Stomach (tissue), 9 donors: ENCODE results near the gene PEAK3. TPM values are rescaled to one million over a fixed set of nuclear protein-coding genes. Genes with fewer than 3 reads are reported as not detected.

Experiments
- DNase-seq, 2 donors: peaks; one replicate each; pipeline versions ENCODE4 v3.0.0 to v3.0.0-alpha.2; 2013 to 2019
- H3K27ac ChIP-seq, 5 donors: fragments of 200-600 bp in 4 of 5; sonication (generic) in 4 of 5; one replicate each; pipeline ENCODE4 v1.5.1; 2013 to 2019; ENCODE audit warnings: mild to moderate bottlenecking in 1 of 5, moderate library complexity in 1 of 5
- H3K27me3 ChIP-seq, 3 donors: fragments of 200-600 bp; sonication (generic); one replicate each; pipeline ENCODE4 v1.5.1; 2017 to 2019; ENCODE audit warnings: mixed run types in 1 of 3
- H3K36me3 ChIP-seq, 4 donors: fragments of 200-600 bp; sonication (generic); 1 replicate in 3 of 4; 2 replicates in 1 of 4; pipeline ENCODE4 v1.5.1; 2016 to 2019
- H3K4me1 ChIP-seq, 4 donors: fragments of 200-600 bp; sonication (generic); one replicate each; pipeline ENCODE4 v1.5.1; 2016 to 2019
- H3K4me3 ChIP-seq, 4 donors: fragments of 200-600 bp; sonication (generic) in 3 of 4; one replicate each; pipeline ENCODE4 v1.5.1; 2016 to 2019; ENCODE audit warnings: mild to moderate bottlenecking in 1 of 4
- H3K9me3 ChIP-seq, 4 donors: fragments of 200-600 bp; sonication (generic); one replicate each; pipeline ENCODE4 v1.5.1; 2016 to 2019
- CTCF ChIP-seq, 7 experiments: fragments of 450-650 bp in 4 of 7; fragments of 200-600 bp in 3 of 7; sonication (generic) in 3 of 7; IDR thresholded peaks; one replicate each; pipeline ENCODE4 v1.5.1; 2016 to 2019; ENCODE audit warnings: antibody characterized with exemption in 7 of 7, control low read depth in 2 of 7, mild to moderate bottlenecking in 1 of 7
- EP300 ChIP-seq: sonication (generic); formaldehyde crosslinking; IDR thresholded peaks from one replicate; pipeline ENCODE4 v1.6.1; 2017; ENCODE audit warnings: antibody characterized with exemption
- POLR2A ChIP-seq, 4 donors: fragments of 450-650 bp; IDR thresholded peaks; one replicate each; pipeline ENCODE4 v1.6.1; 2016; ENCODE audit warnings: antibody characterized with exemption in 4 of 4, control low read depth in 2 of 4, mild to moderate bottlenecking in 1 of 4, moderate library complexity in 1 of 4
- POLR2AphosphoS5 ChIP-seq, 3 donors: sonication (generic); formaldehyde crosslinking; IDR thresholded peaks; one replicate each; pipeline ENCODE4 v1.6.1; 2016; ENCODE audit warnings: antibody characterized with exemption in 3 of 3
- WGBS, 5 donors: extraction: QIAGEN DNeasy Blood & Tissue Kit in 3 of 5; methylation state at CpG; one replicate each; pipeline versions ENCODE4 v1.1.5 to v1.1.7; 2013 to 2018; 5-methylcytosine and 5-hydroxymethylcytosine counted together
- intact Hi-C: fragments of 100-400 bp; cut with DNase I; formaldehyde crosslinking; loops from one replicate; pipeline ENCODE4 v1.15.1; 2023; ENCODE audit warnings: low total_unique reads
- polyA plus RNA-seq, 3 donors: library from polyadenylated mRNA; stranded (reverse); fragments of 200-250 nt; gene quantifications; one replicate each; pipeline ENCODE4 v1.2.3, GENCODE V29; 2013
- total RNA-seq, 5 donors: library from RNA; depleted of rRNA; stranded (reverse); fragments of >200 nt; gene quantifications; one replicate each; pipeline versions ENCODE4 v1.1.0 to v1.2.3, GENCODE V29; 2014 to 2016
- donor health status: healthy with polysubstance abuse.
- donor health status: Bipolar disorder and iron deficiency.
- donor health status: healthy.

Gene PEAK3
- total and polyA plus RNA-seq, 8 donors, result 0.15 to 1.4 (median 0.59) TPM; not detected in 4

- Histone ChIP-seq H3K27me3 (peaks cover 7 to 92% (median 63%) of the 10 kb centered on the region in 3 donors), H3K4me3 (peak overlapping the region in 2 of 4 donors; percentile 16 to 19), H3K4me1 (peaks cover 0 to 17% (median 11%) of the 10 kb centered on the region in 4 donors), H3K36me3 (no peaks in the 10 kb centered on the region), H3K9me3 (no peaks in the 10 kb centered on the region), H3K27ac (no peak overlapping the region)
- no peak for DNase-seq
- TF ChIP-seq CTCF (IDR thresholded peaks at IDR 0.05), result no peak
- TF ChIP-seq EP300, result no peak
- TF ChIP-seq POLR2A (IDR thresholded peaks at IDR 0.05), result no peak
- TF ChIP-seq POLR2AphosphoS5 (IDR thresholded peaks at IDR 0.05), result no peak
- WGBS, 5 donors, result 13 to 41% (median 18%) methylated on average over 8 to 33 of the region's 33 CpGs
- intact Hi-C loops, result no loop called here
Observed at GRCh38 chr19:2307518-2308012, 25.6 kb upstream of the PEAK3 start.

GRCh38 chr19:2306971-2307370, 25.0 kb upstream of the PEAK3 start:
- H3K27ac ChIP-seq, result no peak overlapping the region
- intact Hi-C loops, result no loop called here
- H3K36me3 ChIP-seq, result no peaks in the 10 kb centered on the region
- H3K4me3 ChIP-seq, result no peak overlapping the region
- H3K27me3 ChIP-seq, result peaks cover 7 to 92% (median 62%) of the 10 kb centered on the region in 3 donors
- no peak for TF ChIP-seq POLR2A (IDR thresholded peaks at IDR 0.05)
- TF ChIP-seq EP300, result no peak
- TF ChIP-seq POLR2AphosphoS5 (IDR thresholded peaks at IDR 0.05), result no peak
- no peak for TF ChIP-seq CTCF (IDR thresholded peaks at IDR 0.05)
- 50 to 68% (median 57%) methylated on average over 10 to 17 of the region's 17 CpGs for WGBS, 5 donors
- DNase-seq, result no peak
- H3K9me3 ChIP-seq, result no peaks in the 10 kb centered on the region
- H3K4me1 ChIP-seq, result peaks cover 0 to 23% (median 17%) of the 10 kb centered on the region in 4 donors

GRCh38 chr19:2306281-2306806, 24.4 kb upstream of the PEAK3 start:
- intact Hi-C loops, result no loop called here
- TF ChIP-seq POLR2A (IDR thresholded peaks at IDR 0.05) (no peak), CTCF (IDR thresholded peaks at IDR 0.05) (no peak), POLR2AphosphoS5 (IDR thresholded peaks at IDR 0.05) (no peak), EP300 (no peak)
- Histone ChIP-seq H3K4me1 (peaks cover 0 to 23% (median 17%) of the 10 kb centered on the region in 4 donors), H3K4me3 (no peak overlapping the region), H3K27ac (no peak overlapping the region), H3K36me3 (no peaks in the 10 kb centered on the region), H3K9me3 (no peaks in the 10 kb centered on the region), H3K27me3 (peaks cover 7 to 90% (median 62%) of the 10 kb centered on the region in 3 donors)
- WGBS, 5 donors, result 67 to 73% (median 69%) methylated on average over 19 of the region's 19 CpGs
- no peak for DNase-seq

DNA sequence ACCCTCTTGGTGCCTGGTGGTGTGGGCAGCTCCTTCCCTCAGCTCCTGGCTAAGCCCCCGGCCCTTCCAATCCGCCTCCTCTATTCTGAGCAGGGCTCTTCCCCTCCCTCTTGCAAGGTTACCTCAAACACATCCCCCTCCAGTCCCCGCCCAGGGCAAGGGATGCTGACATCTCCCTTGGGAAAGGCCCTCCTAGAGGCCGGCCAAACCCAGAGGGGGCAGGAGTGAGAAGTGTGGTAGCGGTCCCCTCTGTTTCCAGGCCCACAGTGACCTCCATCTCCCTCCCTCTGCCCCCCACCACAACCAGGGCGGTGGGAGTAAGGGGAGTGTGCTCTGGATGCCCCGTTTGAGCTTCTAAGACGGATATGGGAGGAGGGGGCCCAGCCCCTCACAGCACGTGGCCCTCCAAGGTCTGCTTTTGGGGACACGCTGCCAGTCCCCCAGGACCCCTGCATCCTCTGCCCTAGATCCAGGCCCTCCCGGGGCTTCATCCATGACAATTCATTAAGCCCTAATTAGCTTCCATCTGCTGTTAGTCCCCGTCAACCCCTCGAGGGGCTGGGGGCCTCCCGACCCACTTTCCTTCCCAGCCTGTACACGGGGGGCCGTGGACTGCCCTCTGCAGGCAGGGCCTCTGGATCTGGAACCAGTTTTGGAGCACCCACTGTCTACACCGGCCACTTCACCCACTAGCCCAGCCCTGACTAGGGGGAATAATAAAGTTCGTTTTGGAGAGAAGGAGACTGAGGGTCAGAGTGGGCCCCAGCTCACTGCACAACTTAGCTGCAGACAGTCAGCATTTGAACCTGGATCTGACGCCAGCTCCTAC, 23.7 kb upstream of the PEAK3 start:
- no peak for DNase-seq
- Histone ChIP-seq H3K27me3 (peaks cover 7 to 90% (median 67%) of the 10 kb centered on the region in 3 donors), H3K36me3 (no peaks in the 10 kb centered on the region), H3K27ac (no peak overlapping the region), H3K4me3 (no peak overlapping the region), H3K4me1 (peaks cover 0 to 23% (median 17%) of the 10 kb centered on the region in 4 donors), H3K9me3 (no peaks in the 10 kb centered on the region)
- TF ChIP-seq EP300, result no peak
- TF ChIP-seq CTCF (IDR thresholded peaks at IDR 0.05), result no peak
- TF ChIP-seq POLR2A (IDR thresholded peaks at IDR 0.05), result no peak
- TF ChIP-seq POLR2AphosphoS5 (IDR thresholded peaks at IDR 0.05), result no peak
- intact Hi-C loops, result no loop called here
- WGBS, 5 donors, result 65 to 74% (median 68%) methylated on average over 15 to 19 of the region's 19 CpGs
